22Rv1 (cell line): ENCODE measurements around the gene CERK.

Source experiments
- ZFX ChIP-seq: fragments of 450-650 bp; IDR thresholded peaks from 2 replicates; pipeline ENCODE4 v1.6.1; 2017; ENCODE audit warnings: antibody characterized with exemption, borderline replicate concordance
- TF ChIP-seq, protein P1 (sequence below): fragments of 450-650 bp; IDR thresholded peaks from 2 replicates; pipeline ENCODE4 v1.5.1; 2017; ENCODE audit warnings: mild to moderate bottlenecking

DNA sequence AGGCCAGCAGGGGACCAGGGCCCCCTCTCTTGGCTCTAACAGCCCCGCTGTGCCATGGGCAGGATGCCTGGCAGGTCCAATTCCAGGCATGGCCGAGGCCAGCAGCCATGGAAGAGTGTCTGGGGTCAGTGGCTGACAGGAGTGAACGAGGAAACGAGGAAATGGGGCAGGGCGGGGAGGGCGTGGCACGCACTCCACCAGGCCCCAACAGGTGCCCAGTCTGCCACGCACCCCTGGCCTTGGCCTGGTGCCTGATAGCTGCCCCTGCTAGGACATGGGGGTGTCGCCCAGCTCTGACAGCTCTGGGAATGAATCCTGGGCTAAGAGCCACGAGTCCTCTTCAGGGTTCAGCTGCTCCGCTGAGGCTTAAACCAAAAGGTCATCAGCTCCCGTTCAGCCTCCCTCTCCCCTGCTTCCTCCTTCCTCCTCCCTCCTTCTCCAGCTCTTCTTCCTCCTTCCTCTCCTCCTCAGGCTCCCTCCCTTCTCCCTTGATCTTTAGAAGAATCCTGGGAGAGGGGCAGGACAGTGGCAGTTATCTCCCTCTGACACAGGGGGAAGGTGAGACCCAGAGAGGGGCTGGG lies 12.9 kb upstream of the CERK start:
- TF ChIP-seq, protein P1, sequence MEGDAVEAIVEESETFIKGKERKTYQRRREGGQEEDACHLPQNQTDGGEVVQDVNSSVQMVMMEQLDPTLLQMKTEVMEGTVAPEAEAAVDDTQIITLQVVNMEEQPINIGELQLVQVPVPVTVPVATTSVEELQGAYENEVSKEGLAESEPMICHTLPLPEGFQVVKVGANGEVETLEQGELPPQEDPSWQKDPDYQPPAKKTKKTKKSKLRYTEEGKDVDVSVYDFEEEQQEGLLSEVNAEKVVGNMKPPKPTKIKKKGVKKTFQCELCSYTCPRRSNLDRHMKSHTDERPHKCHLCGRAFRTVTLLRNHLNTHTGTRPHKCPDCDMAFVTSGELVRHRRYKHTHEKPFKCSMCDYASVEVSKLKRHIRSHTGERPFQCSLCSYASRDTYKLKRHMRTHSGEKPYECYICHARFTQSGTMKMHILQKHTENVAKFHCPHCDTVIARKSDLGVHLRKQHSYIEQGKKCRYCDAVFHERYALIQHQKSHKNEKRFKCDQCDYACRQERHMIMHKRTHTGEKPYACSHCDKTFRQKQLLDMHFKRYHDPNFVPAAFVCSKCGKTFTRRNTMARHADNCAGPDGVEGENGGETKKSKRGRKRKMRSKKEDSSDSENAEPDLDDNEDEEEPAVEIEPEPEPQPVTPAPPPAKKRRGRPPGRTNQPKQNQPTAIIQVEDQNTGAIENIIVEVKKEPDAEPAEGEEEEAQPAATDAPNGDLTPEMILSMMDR: no peak
- no peak for TF ChIP-seq ZFX
